DND-41 (cell line): ENCODE results near the gene DACH1.

Source experiments
- ATAC-seq: fragments of 200-7000 bp; cut with Tn5 transposase; 3 replicates; pipeline ENCODE4 v1.9.1; 2021; ENCODE audit warnings: low read depth; ENCODE audit not compliant: insufficient read depth
- DNase-seq: peaks from one replicate; pipeline ENCODE4 v3.0.0-alpha.2; 2020
- H2AFZ ChIP-seq: 2 replicates; pipeline ENCODE4 v1.6.0; 2012; ENCODE audit warnings: low read depth, low read length
- H3K27ac ChIP-seq: 2 replicates; pipeline ENCODE4 v1.5.1; 2012; ENCODE audit warnings: low read length, inconsistent platforms
- H3K27me3 ChIP-seq: fragments of 200-600 bp; sonication (generic); 2 replicates; pipeline ENCODE4 v1.6.0; 2012; ENCODE audit warnings: low read length, mild to moderate bottlenecking, inconsistent platforms; ENCODE audit not compliant: insufficient read depth, poor library complexity
- H3K36me3 ChIP-seq: 2 replicates; pipeline ENCODE4 v1.5.1; 2012; ENCODE audit warnings: low read length, inconsistent platforms; ENCODE audit not compliant: insufficient read depth
- H3K4me1 ChIP-seq: 2 replicates; pipeline ENCODE4 v1.5.1; 2012; ENCODE audit warnings: mild to moderate bottlenecking, low read length; ENCODE audit not compliant: insufficient read depth
- H3K4me2 ChIP-seq: 2 replicates; pipeline ENCODE4 v1.6.0; 2012; ENCODE audit warnings: mild to moderate bottlenecking, moderate library complexity, low read length, inconsistent platforms; ENCODE audit not compliant: insufficient read depth
- H3K4me3 ChIP-seq, 2 experiments: fragments of 200-600 bp in 1 of 2; shearing (Covaris generic) in 1 of 2; 2 replicates each; pipeline ENCODE4 v1.5.1; 2012 to 2016; ENCODE audit warnings: inconsistent platforms in 2 of 2, low read length in 2 of 2, mild to moderate bottlenecking in 2 of 2, low read depth in 1 of 2, moderate library complexity in 1 of 2
- H3K79me2 ChIP-seq: 2 replicates; pipeline ENCODE4 v1.6.0; 2012; ENCODE audit warnings: low read length, inconsistent platforms; ENCODE audit not compliant: insufficient read depth
- H3K9ac ChIP-seq: 2 replicates; pipeline ENCODE4 v1.6.0; 2012; ENCODE audit warnings: low read depth, mild to moderate bottlenecking, inconsistent platforms, low read length, moderate library complexity
- H3K9me3 ChIP-seq: 2 replicates; pipeline ENCODE4 v1.5.1; 2012; ENCODE audit warnings: low read length, moderate library complexity, mild to moderate bottlenecking, inconsistent platforms; ENCODE audit not compliant: insufficient read depth, severe bottlenecking
- H4K20me1 ChIP-seq: 2 replicates; pipeline ENCODE4 v1.6.0; 2012; ENCODE audit warnings: low read length; ENCODE audit not compliant: insufficient read depth
- EZH2 ChIP-seq: IDR thresholded peaks from 3 replicates; pipeline ENCODE4 v1.6.1; 2012; ENCODE audit warnings: borderline replicate concordance, low read depth, mild to moderate bottlenecking, moderate library complexity, low read length, inconsistent platforms; ENCODE audit not compliant: severe bottlenecking
- TF ChIP-seq, protein P1 (sequence below): IDR thresholded peaks from 2 replicates; pipeline ENCODE4 v1.5.1; 2012; ENCODE audit warnings: borderline replicate concordance, low read length, moderate library complexity, mild to moderate bottlenecking; ENCODE audit not compliant: poor library complexity, severe bottlenecking; ENCODE audit errors: extremely low read depth

Gene DACH1

DNA sequence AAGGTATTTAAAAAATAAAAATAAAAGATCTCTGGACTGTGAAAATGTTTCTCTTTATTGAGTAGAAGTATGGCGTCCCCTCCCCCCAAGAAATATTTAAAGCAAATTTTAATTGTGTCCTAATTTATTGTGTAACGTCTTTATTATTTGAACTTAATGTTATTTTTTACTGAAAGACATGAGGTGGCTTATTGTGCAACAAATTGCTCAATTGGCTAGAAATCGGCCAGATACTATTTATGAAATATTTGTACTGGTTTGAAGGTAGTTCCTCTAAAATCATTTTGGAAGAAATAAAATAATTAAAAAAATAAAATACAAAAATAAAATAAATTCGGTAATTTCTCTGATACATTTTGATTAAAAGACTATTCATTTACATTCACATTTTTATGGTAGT, 162.3 kb downstream of the DACH1 start:
- H3K4me2 ChIP-seq = no peak overlapping the region
- H3K4me3 ChIP-seq = no peak overlapping the region
- H3K4me1 ChIP-seq = no peaks in the 10 kb centered on the region
- H3K9ac ChIP-seq = no peak overlapping the region
- no peaks in the 10 kb centered on the region for H3K36me3 ChIP-seq
- H3K9me3 ChIP-seq = no peaks in the 10 kb centered on the region
- no peak overlapping the region for H2AFZ ChIP-seq
- TF ChIP-seq, protein P1, sequence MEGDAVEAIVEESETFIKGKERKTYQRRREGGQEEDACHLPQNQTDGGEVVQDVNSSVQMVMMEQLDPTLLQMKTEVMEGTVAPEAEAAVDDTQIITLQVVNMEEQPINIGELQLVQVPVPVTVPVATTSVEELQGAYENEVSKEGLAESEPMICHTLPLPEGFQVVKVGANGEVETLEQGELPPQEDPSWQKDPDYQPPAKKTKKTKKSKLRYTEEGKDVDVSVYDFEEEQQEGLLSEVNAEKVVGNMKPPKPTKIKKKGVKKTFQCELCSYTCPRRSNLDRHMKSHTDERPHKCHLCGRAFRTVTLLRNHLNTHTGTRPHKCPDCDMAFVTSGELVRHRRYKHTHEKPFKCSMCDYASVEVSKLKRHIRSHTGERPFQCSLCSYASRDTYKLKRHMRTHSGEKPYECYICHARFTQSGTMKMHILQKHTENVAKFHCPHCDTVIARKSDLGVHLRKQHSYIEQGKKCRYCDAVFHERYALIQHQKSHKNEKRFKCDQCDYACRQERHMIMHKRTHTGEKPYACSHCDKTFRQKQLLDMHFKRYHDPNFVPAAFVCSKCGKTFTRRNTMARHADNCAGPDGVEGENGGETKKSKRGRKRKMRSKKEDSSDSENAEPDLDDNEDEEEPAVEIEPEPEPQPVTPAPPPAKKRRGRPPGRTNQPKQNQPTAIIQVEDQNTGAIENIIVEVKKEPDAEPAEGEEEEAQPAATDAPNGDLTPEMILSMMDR = no peak
- TF ChIP-seq EZH2 = no peak
- no peaks in the 10 kb centered on the region for H3K79me2 ChIP-seq
- H3K27me3 ChIP-seq = no peaks in the 10 kb centered on the region
- ATAC-seq (no peak), DNase-seq (no peak)
- no peak overlapping the region for H3K27ac ChIP-seq
- no peaks in the 10 kb centered on the region for H4K20me1 ChIP-seq

DNA sequence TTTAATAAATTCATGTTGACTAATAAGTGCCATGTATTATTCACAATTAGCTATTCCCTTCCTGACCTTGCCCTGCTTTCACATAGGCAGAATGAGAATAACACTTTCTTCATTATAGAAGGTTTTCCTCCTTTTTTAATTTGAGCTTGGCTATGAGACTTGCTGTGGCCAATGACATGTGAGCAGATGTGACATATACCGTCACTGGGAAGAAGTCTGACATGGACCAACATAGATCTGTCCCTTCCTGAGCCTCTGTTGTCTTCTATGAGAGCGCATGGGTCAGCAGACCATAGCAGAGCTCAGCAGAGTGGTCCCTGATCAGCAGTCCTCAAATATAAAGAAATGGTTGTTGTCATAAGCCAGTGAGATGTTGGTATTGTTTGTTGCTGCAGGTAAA, 163.9 kb downstream of the DACH1 start:
- H4K20me1 ChIP-seq = no peaks in the 10 kb centered on the region
- no peak overlapping the region for H2AFZ ChIP-seq
- H3K79me2 ChIP-seq = no peaks in the 10 kb centered on the region
- no peaks in the 10 kb centered on the region for H3K27me3 ChIP-seq
- no peak overlapping the region for H3K9ac ChIP-seq
- H3K4me1 ChIP-seq = no peaks in the 10 kb centered on the region
- no peaks in the 10 kb centered on the region for H3K36me3 ChIP-seq
- no peak overlapping the region for H3K27ac ChIP-seq
- no peak for ATAC-seq
- no peak for DNase-seq
- TF ChIP-seq EZH2 = no peak
- TF ChIP-seq, protein P1 = no peak
- no peaks in the 10 kb centered on the region for H3K9me3 ChIP-seq
- H3K4me3 ChIP-seq = no peak overlapping the region
- H3K4me2 ChIP-seq = no peak overlapping the region

DNA sequence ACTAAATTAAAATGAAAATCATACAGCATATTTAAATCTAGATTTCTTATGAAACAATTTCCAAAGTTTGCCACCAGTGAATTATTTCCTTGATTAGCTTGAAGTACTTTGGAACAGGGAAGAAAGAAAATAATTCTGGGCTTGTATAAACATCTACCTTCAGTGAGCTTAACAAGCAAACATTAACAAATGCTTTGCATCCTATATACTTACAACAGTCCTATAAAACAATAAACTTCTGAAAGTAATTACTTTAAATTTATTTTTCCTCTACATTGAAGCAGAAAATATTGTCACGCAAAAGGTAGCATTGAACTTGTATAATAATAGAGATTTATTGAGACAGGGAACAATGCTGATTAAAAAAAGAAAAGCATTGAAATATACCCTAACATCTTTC, 164.8 kb downstream of the DACH1 start:
- Histone ChIP-seq H3K4me2 (no peak overlapping the region), H3K9me3 (no peaks in the 10 kb centered on the region), H2AFZ (no peak overlapping the region), H3K9ac (no peak overlapping the region), H4K20me1 (no peaks in the 10 kb centered on the region), H3K36me3 (no peaks in the 10 kb centered on the region), H3K4me1 (no peaks in the 10 kb centered on the region), H3K79me2 (no peaks in the 10 kb centered on the region), H3K27ac (no peak overlapping the region), H3K4me3 (no peak overlapping the region), H3K27me3 (no peaks in the 10 kb centered on the region)
- no peak for ATAC-seq
- no peak for DNase-seq
- TF ChIP-seq, protein P1 = no peak
- no peak for TF ChIP-seq EZH2

DNA sequence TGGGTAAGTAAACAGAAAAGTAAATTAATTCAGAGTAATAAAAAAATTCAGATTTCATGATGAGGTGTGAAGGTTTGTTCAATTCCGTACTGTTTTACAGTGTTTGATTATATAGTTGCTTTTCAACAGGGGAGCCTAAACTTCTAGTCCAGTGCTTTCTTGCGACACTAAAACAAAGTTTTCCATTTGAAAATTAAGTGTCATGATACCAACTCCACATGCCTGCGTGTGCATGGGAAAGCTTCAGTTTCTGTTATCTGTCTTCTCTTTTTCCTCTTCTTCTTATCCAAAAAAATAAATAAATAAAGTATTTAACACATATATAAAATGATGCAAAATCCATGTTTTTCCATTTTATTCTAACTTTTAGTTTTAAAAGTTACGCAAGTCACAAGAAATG, 165.3 kb downstream of the DACH1 start:
- no peaks in the 10 kb centered on the region for H3K36me3 ChIP-seq
- no peak for ATAC-seq
- H3K27me3 ChIP-seq = no peaks in the 10 kb centered on the region
- H3K4me2 ChIP-seq = no peak overlapping the region
- no peak overlapping the region for H3K9ac ChIP-seq
- TF ChIP-seq, protein P1 = no peak
- TF ChIP-seq EZH2 = no peak
- no peaks in the 10 kb centered on the region for H3K79me2 ChIP-seq
- no peak overlapping the region for H3K27ac ChIP-seq
- H3K4me3 ChIP-seq = no peak overlapping the region
- H3K9me3 ChIP-seq = no peaks in the 10 kb centered on the region
- no peak overlapping the region for H2AFZ ChIP-seq
- DNase-seq = no peak
- no peaks in the 10 kb centered on the region for H4K20me1 ChIP-seq
- no peaks in the 10 kb centered on the region for H3K4me1 ChIP-seq
